ENCODE results near the gene CAMKMT. TPM values are rescaled to one million over a fixed set of nuclear protein-coding genes. Genes with fewer than 3 reads are reported as not detected.
"Not testable (repeated sequence)": the region's sequence is repeated elsewhere in the genome, so short reads cannot be mapped to it uniquely, and the experiment has no call there.

Gene CAMKMT
- total RNA-seq, 1 experiment from 2014 or later: 12.5 TPM

DNA sequence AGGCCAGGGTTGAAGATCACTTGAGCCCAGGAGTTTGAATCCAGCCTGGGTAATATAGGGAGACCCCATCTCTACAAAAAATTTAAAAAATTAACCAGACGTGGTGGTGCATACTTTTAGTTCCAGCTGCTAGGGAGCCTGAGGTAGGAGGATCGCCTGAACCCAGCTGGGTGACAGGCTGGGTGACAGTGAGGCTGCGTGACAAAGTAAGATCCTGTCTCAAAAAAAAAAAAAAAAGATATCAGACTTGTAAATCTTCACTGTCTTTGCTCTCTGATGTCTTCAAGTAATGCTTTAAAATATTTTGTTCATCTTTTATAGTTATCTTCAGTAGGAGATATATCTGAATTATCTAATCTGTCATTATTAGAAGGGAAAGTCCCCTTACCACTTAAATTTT is 10.5 kb downstream of the CAMKMT start:
- ChIA-PET CTCF (no interaction called here), POLR2A (ENCODE audit: low non-redundant PET) (interaction anchor here (0.7 kb wide), 1 partner anchor 1585 kb away, joined by 10 read pairs; no protein-coding TSS in a partner anchor)
- no peak for DNase-seq (ENCODE audit: low spot score)
- intact Hi-C loops (cut with micrococcal nuclease; ENCODE audit: unreplicated experiment): no loop called here
- Histone ChIP-seq H3K36me3 (ENCODE audit: insufficient read depth, low read length, poor library complexity, severe bottlenecking) (no peaks in the 10 kb centered on the region), H3K27ac (ENCODE audit: low read depth, low read length, poor library complexity, severe bottlenecking) (no peak overlapping the region), H3K9me3 (ENCODE audit: low read depth, low read length, poor library complexity, severe bottlenecking) (no peaks in the 10 kb centered on the region), H3K4me1 (ENCODE audit: insufficient read depth, low read length, poor library complexity, severe bottlenecking) (no peaks in the 10 kb centered on the region), H3K27me3 (replicated peaks; ENCODE audit: insufficient read depth, low read depth, low read length, poor library complexity) (no peaks in the 10 kb centered on the region), H3K4me3 (ENCODE audit: low read depth, low read length, poor library complexity, severe bottlenecking) (no peak overlapping the region)
- TF ChIP-seq, protein P1, sequence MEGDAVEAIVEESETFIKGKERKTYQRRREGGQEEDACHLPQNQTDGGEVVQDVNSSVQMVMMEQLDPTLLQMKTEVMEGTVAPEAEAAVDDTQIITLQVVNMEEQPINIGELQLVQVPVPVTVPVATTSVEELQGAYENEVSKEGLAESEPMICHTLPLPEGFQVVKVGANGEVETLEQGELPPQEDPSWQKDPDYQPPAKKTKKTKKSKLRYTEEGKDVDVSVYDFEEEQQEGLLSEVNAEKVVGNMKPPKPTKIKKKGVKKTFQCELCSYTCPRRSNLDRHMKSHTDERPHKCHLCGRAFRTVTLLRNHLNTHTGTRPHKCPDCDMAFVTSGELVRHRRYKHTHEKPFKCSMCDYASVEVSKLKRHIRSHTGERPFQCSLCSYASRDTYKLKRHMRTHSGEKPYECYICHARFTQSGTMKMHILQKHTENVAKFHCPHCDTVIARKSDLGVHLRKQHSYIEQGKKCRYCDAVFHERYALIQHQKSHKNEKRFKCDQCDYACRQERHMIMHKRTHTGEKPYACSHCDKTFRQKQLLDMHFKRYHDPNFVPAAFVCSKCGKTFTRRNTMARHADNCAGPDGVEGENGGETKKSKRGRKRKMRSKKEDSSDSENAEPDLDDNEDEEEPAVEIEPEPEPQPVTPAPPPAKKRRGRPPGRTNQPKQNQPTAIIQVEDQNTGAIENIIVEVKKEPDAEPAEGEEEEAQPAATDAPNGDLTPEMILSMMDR (conservative IDR thresholded peaks at IDR 0.05; ENCODE audit: low read depth, low read length): no peak
- TF ChIP-seq EZH2 (IDR thresholded peaks at IDR 0.05; ENCODE audit: borderline replicate concordance, low read depth, low read length, poor library complexity, severe bottlenecking): no peak
- BruUV-seq (replicated peaks): no TSS peak

DNA sequence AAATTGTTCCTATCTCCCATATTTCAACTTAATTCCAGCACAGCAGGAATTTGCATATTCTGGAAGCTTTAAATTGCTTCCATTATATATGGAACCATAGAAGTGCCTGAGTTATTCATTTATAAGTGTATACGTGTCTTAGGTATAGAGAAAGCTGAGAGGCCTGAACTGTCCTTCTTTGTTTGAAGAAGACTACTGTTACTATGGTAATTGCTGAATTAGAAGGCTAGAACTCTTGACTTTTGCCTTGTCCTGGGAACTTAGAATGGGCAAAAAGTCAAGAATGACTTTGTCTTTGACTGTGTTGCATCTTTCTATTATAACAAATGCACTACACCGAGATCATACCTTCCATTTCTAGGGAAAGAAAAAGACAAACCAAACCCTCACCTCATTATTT is 15.7 kb downstream of the CAMKMT start:
- no peaks in the 10 kb centered on the region for H3K4me1 ChIP-seq (ENCODE audit: insufficient read depth, low read length, poor library complexity, severe bottlenecking)
- ChIA-PET CTCF (no interaction called here), POLR2A (ENCODE audit: low non-redundant PET) (no interaction called here)
- intact Hi-C loops (cut with micrococcal nuclease; ENCODE audit: unreplicated experiment): no loop called here
- no TSS peak for BruUV-seq (replicated peaks)
- H3K9me3 ChIP-seq (ENCODE audit: low read depth, low read length, poor library complexity, severe bottlenecking): no peaks in the 10 kb centered on the region
- H3K4me3 ChIP-seq (ENCODE audit: low read depth, low read length, poor library complexity, severe bottlenecking): no peak overlapping the region
- no peak overlapping the region for H3K27ac ChIP-seq (ENCODE audit: low read depth, low read length, poor library complexity, severe bottlenecking)
- TF ChIP-seq EZH2 (IDR thresholded peaks at IDR 0.05; ENCODE audit: borderline replicate concordance, low read depth, low read length, poor library complexity, severe bottlenecking): no peak
- TF ChIP-seq, protein P1 (conservative IDR thresholded peaks at IDR 0.05; ENCODE audit: low read depth, low read length): no peak
- no peaks in the 10 kb centered on the region for H3K27me3 ChIP-seq (replicated peaks; ENCODE audit: insufficient read depth, low read depth, low read length, poor library complexity)
- H3K36me3 ChIP-seq (ENCODE audit: insufficient read depth, low read length, poor library complexity, severe bottlenecking): no peaks in the 10 kb centered on the region
- no peak for DNase-seq (ENCODE audit: low spot score)

DNA sequence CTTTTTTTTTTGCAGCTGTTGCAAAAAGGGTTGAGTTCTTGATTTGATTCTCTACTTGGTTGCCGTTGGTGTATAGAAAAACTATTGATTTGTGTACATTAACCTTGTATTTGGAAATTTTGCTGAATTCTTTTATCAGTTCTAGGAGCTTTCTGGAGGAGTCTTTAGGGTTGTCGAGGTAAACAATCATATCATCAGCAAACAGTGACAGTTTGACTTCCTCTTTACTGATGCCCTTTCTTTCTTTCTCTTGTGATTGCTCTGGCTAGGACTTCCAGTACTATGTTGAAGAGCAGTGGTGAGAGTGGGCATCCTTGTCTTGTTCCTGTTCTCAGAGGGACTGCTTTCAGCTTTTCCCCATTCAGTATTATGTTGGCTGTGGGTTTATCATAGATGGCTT is 23.5 kb downstream of the CAMKMT start:
- H3K27ac ChIP-seq (ENCODE audit: low read depth, low read length, poor library complexity, severe bottlenecking); CTCF ChIA-PET; POLR2A ChIA-PET (ENCODE audit: low non-redundant PET); DNase-seq (ENCODE audit: low spot score); H3K27me3 ChIP-seq (replicated peaks; ENCODE audit: insufficient read depth, low read depth, low read length, poor library complexity); H3K4me3 ChIP-seq (ENCODE audit: low read depth, low read length, poor library complexity, severe bottlenecking); H3K9me3 ChIP-seq (ENCODE audit: low read depth, low read length, poor library complexity, severe bottlenecking); intact Hi-C loops (cut with micrococcal nuclease; ENCODE audit: unreplicated experiment); BruUV-seq (replicated peaks); H3K36me3 ChIP-seq (ENCODE audit: insufficient read depth, low read length, poor library complexity, severe bottlenecking); H3K4me1 ChIP-seq (ENCODE audit: insufficient read depth, low read length, poor library complexity, severe bottlenecking): not testable (repeated sequence)

DNA sequence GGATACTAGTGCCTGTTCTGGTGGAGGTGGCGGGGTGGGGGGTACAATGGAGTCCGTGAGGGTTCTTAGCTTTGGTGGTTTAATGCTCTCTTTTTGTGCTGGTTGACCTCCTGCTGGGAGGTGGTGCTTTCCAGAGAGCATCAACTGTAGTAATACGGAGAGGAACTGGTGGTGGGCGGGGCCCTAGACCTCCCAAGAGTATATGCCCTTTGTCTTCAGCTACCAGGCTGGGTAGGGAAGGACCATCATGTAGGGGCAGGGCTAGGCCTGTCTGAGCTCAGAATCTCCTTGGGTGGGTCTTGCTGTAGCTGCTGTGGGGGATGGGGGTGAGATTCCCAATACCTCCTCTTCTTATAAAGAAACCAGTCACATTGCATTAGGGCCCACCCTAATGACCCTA is 27.1 kb downstream of the CAMKMT start:
- TF ChIP-seq EZH2 (IDR thresholded peaks at IDR 0.05; ENCODE audit: borderline replicate concordance, low read depth, low read length, poor library complexity, severe bottlenecking): no peak
- Histone ChIP-seq H3K4me3 (ENCODE audit: low read depth, low read length, poor library complexity, severe bottlenecking) (no peak overlapping the region), H3K36me3 (ENCODE audit: insufficient read depth, low read length, poor library complexity, severe bottlenecking) (no peaks in the 10 kb centered on the region), H3K27ac (ENCODE audit: low read depth, low read length, poor library complexity, severe bottlenecking) (no peak overlapping the region), H3K9me3 (ENCODE audit: low read depth, low read length, poor library complexity, severe bottlenecking) (no peaks in the 10 kb centered on the region), H3K4me1 (ENCODE audit: insufficient read depth, low read length, poor library complexity, severe bottlenecking) (no peaks in the 10 kb centered on the region), H3K27me3 (replicated peaks; ENCODE audit: insufficient read depth, low read depth, low read length, poor library complexity) (no peaks in the 10 kb centered on the region)
- DNase-seq (ENCODE audit: low spot score): peak; percentile 49
- intact Hi-C loops (cut with micrococcal nuclease; ENCODE audit: unreplicated experiment): no loop called here
- CTCF ChIA-PET: no interaction called here
- POLR2A ChIA-PET (ENCODE audit: low non-redundant PET): no interaction called here
- BruUV-seq (replicated peaks): no TSS peak
